Prostate gland (tissue), 2 donors: Measurements from ENCODE around the gene NELFB. TPM values are rescaled to one million over a fixed set of nuclear protein-coding genes. Genes with fewer than 3 reads are reported as not detected.

ENCODE experiments used
- DNase-seq: peaks from one replicate; pipeline ENCODE4 v3.0.0-alpha.2; 2019; ENCODE audit warnings: low spot score
- H3K27ac ChIP-seq, 2 donors: fragments of 200-600 bp; sonication (generic); 2 replicates each; pipeline ENCODE4 v1.5.1; 2017 to 2019
- H3K27me3 ChIP-seq: fragments of 200-600 bp; sonication (generic); replicated peaks from 2 replicates; pipeline ENCODE4 v1.5.1; 2019; ENCODE audit not compliant: insufficient read depth
- H3K36me3 ChIP-seq, 2 donors: fragments of 200-600 bp; sonication (generic); 1 replicate in 1 of 2; 2 replicates in 1 of 2; pipeline versions ENCODE4 v1.5.1 to v1.8.1; 2017 to 2019
- H3K4me1 ChIP-seq: fragments of 200-600 bp; sonication (generic); replicated peaks from 2 replicates; pipeline ENCODE4 v1.5.1; 2019
- H3K4me3 ChIP-seq, 2 donors: fragments of 200-600 bp; sonication (generic); 2 replicates each; pipeline ENCODE4 v1.5.1; 2017 to 2019
- H3K9me3 ChIP-seq: fragments of 200-600 bp; sonication (generic); 2 replicates; pipeline ENCODE4 v1.5.1; 2017
- CTCF ChIP-seq, 4 experiments: fragments of 200-600 bp in 2 of 4; fragments of 450-650 bp in 2 of 4; sonication (generic) in 2 of 4; IDR thresholded peaks; 1 replicate in 3 of 4; 2 replicates in 1 of 4; pipeline ENCODE4 v1.5.1; 2016 to 2019; ENCODE audit warnings: antibody characterized with exemption in 4 of 4, mild to moderate bottlenecking in 2 of 4, moderate library complexity in 2 of 4
- POLR2A ChIP-seq: fragments of 450-650 bp; IDR thresholded peaks from one replicate; pipeline ENCODE4 v1.6.1; 2016; ENCODE audit warnings: antibody characterized with exemption, mild to moderate bottlenecking
- POLR2AphosphoS5 ChIP-seq: sonication (generic); formaldehyde crosslinking; IDR thresholded peaks from one replicate; pipeline ENCODE4 v1.6.1; 2017; ENCODE audit warnings: antibody characterized with exemption
- WGBS: methylation state at CpG from one replicate; pipeline ENCODE4 v1.1.5; 2018; 5-methylcytosine and 5-hydroxymethylcytosine counted together
- intact Hi-C: fragments of 100-400 bp; cut with DNase I; formaldehyde crosslinking; loops from one replicate; pipeline ENCODE4 v1.14.2; 2022
- total RNA-seq, 2 donors: library from RNA; depleted of rRNA; stranded (reverse); fragments of >200 nt; gene quantifications; one replicate each; pipeline ENCODE4 v1.1.0, GENCODE V29; 2016

The NELFB gene
- total RNA-seq, 2 donors from 2014 or later: 44.9 to 82.1 TPM

GRCh38 chr9:137286975-137287383 is 31.9 kb downstream of the NELFB start:
- TF ChIP-seq POLR2AphosphoS5: peak; percentile 70
- TF ChIP-seq POLR2A: no peak
- peak in 3 of 4 experiments; percentile 69 to 79 (median 75) for TF ChIP-seq CTCF (IDR thresholded peaks at IDR 0.05)
- H3K4me1 ChIP-seq: no peaks in the 10 kb centered on the region
- H3K27ac ChIP-seq: no peak overlapping the region
- intact Hi-C loops: no loop called here
- H3K27me3 ChIP-seq: no peaks in the 10 kb centered on the region
- 42% methylated on average over 14 of the region's 14 CpGs for WGBS
- H3K36me3 ChIP-seq: no peaks in the 10 kb centered on the region
- peak; percentile 80 for DNase-seq
- H3K4me3 ChIP-seq: no peak overlapping the region
- no peaks in the 10 kb centered on the region for H3K9me3 ChIP-seq

GRCh38 chr9:137293094-137293481 is 38.0 kb downstream of the NELFB start:
- H3K27ac ChIP-seq: peak overlapping the region; percentile 72 to 94
- no peaks in the 10 kb centered on the region for H3K36me3 ChIP-seq
- peaks cover 10% of the 10 kb centered on the region for H3K4me1 ChIP-seq
- DNase-seq: peak; percentile 63
- TF ChIP-seq CTCF (IDR thresholded peaks at IDR 0.05): no peak
- no peak for TF ChIP-seq POLR2A
- TF ChIP-seq POLR2AphosphoS5: peak; percentile 53
- no peaks in the 10 kb centered on the region for H3K27me3 ChIP-seq
- no peak overlapping the region for H3K4me3 ChIP-seq
- intact Hi-C loops: loop anchor here (10.0 kb wide), 2 partner anchors 112 to 232 kb away; no protein-coding TSS in a partner anchor
- H3K9me3 ChIP-seq: no peaks in the 10 kb centered on the region
- WGBS: 38% methylated on average over 15 of the region's 15 CpGs

- Histone ChIP-seq H3K4me3 (no peak overlapping the region), H3K4me1 (peaks cover 12% of the 10 kb centered on the region), H3K9me3 (no peaks in the 10 kb centered on the region), H3K27ac (peak overlapping the region; percentile 72 to 94), H3K27me3 (no peaks in the 10 kb centered on the region), H3K36me3 (no peaks in the 10 kb centered on the region)
- no peak for DNase-seq
- peak; percentile 22 for TF ChIP-seq POLR2AphosphoS5
- TF ChIP-seq CTCF (IDR thresholded peaks at IDR 0.05): no peak
- WGBS: 48% methylated on average over 29 of the region's 29 CpGs
- intact Hi-C loops: loop anchor here (10.0 kb wide), 2 partner anchors 111 to 231 kb away; no protein-coding TSS in a partner anchor
These were observed 38.5 kb downstream of the NELFB start for GRCh38 chr9:137293482-137294090.

GRCh38 chr9:137294091-137294680 is 39.1 kb downstream of the NELFB start:
- 41% methylated on average over 11 of the region's 11 CpGs for WGBS
- TF ChIP-seq POLR2AphosphoS5 (peak; percentile 77), POLR2A (no peak), CTCF (IDR thresholded peaks at IDR 0.05) (peak in 1 of 4 experiments; percentile 6)

More at GRCh38 chr9:137294091-137294680, 39.1 kb downstream of the NELFB start:
- Histone ChIP-seq H3K27ac (peak overlapping the region; percentile 72 to 94), H3K36me3 (no peaks in the 10 kb centered on the region), H3K4me1 (peaks cover 12% of the 10 kb centered on the region), H3K4me3 (no peak overlapping the region), H3K27me3 (no peaks in the 10 kb centered on the region), H3K9me3 (no peaks in the 10 kb centered on the region)
- intact Hi-C loops: loop anchor here (10.0 kb wide), 2 partner anchors 111 to 231 kb away; no protein-coding TSS in a partner anchor
- no peak for DNase-seq
